ENCODE results near the gene SNAPC2.

DNA sequence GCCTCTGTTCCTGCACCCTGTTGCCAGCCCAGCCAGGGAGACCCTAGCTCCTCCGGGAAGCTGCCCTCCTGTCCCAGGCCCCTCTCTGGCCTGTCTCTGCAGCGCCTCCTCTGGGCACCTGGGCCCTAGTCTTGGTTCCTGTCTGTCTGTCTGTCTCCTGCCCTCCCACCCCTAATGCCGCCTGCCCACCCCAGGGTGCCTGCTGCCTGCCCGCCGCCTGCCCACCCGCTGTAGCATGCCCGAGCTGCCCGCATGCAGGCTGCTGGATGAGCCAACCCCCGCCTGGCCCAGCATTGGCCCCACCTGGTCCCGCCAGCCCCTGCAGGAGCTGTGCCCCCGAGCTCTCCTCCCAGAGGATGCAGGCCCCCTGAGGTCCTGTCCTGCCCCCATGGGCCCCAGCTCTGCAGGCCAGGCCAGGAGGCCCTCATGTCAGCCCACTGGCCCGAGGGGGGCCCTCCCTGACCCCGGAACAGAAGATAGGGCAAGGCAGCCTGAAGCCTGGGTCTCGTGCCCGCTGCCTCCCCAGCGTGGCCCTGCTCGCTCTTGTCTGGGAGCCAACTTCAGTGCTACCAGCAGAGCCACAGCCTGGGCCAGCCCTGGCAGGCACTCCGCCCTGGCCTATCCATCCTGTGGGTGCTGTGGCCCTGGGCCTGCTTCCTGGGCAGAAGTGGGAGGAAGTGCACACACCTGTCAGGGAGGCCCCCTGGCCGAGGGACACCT is 11.2 kb upstream of the SNAPC2 start:
- TF ChIP-seq CTCF (IDR thresholded peaks at IDR 0.05) (no peak), POLR2AphosphoS5 (IDR thresholded peaks at IDR 0.05; ENCODE audit: insufficient read depth in 1 of 2, low read depth in 1 of 2) (no peak), POLR2A (IDR thresholded peaks at IDR 0.05) (no peak)
